GM18870 (cell line): ENCODE data around the gene CINP.
"Not testable (repeated sequence)": the region's sequence is repeated elsewhere in the genome, so short reads cannot be mapped to it uniquely, and the experiment has no call there.

Experiments used
- ATAC-seq: cut with Tn5 transposase; IDR thresholded peaks from one replicate; pipeline ENCODE4 v1.9.1; 2021; ENCODE audit warnings: moderate library complexity; ENCODE audit not compliant: unreplicated experiment

Gene CINP

GRCh38 chr14:102356280-102356679, 6.4 kb downstream of the CINP start:
- ATAC-seq: no peak

DNA sequence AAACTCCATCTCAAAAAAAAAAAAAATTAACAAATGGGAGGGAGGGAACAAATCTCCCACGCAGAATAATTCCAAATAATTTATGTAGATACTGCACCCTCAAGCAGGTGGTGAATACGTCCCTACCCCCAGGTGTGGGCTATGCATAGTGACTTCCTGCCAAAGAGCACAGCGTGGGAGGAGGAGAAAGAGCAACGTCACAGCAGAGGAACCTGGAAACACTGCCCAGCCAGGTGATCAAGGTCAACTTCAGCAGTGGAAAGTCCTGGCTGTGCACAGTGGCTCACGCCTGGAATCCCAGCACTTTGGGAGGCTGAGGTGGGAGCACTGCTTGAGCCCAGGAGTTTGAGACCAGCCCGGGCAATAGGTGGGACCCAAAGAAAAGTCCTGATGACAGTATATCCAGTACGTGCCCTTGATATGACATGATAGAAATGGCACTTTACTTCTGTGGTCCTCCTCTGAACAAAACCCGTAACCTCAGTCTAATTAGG, 9.5 kb downstream of the CINP start:
- no peak for ATAC-seq

- no peak for ATAC-seq
Measured at GRCh38 chr14:102352213-102352612, 10.5 kb downstream of the CINP start.

DNA sequence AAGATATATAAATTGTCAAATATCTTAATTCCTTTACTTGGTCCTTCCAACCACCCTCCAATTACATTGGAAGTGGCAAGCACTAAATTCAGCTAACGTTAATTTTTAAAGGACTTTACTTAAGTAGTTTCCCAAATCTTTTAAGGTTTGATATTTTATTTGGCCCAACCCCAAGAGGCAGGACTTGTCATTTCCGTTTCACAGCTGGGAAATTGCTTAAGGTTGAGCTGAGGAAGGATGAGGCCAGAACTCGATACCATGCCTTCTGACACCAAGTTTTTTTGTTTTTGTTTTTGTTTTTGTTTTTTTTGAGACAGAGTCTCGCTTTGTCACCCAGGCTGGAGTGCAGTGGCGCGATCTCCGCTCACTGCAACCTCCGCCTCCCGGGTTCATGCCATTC, 11.1 kb downstream of the CINP start:
- not testable (repeated sequence) for ATAC-seq

DNA sequence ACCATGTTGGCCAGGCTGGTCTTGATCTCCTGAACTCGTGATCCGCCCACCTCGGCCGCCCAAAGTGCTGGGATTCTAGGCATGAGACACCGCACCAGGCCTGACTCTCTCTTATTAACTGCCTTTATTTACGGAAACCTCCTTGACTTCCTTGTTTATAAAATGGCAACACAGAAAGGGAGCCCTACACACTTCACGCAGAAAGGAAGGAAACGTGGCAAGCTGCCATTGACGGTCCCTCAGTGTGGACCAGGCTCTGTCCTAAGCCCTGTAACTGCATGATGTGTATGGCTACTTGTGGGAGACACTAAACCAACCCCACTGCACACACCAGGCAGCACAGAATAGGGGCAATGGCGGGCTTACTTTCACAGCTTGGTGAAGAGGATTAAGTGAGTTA, 11.7 kb downstream of the CINP start:
- no peak for ATAC-seq

GRCh38 chr14:102348376-102348775, 14.3 kb downstream of the CINP start:
- ATAC-seq: no peak

GRCh38 chr14:102346645-102347044, 16.0 kb downstream of the CINP start:
- no peak for ATAC-seq

GRCh38 chr14:102345232-102345631, 17.5 kb downstream of the CINP start:
- ATAC-seq: no peak

DNA sequence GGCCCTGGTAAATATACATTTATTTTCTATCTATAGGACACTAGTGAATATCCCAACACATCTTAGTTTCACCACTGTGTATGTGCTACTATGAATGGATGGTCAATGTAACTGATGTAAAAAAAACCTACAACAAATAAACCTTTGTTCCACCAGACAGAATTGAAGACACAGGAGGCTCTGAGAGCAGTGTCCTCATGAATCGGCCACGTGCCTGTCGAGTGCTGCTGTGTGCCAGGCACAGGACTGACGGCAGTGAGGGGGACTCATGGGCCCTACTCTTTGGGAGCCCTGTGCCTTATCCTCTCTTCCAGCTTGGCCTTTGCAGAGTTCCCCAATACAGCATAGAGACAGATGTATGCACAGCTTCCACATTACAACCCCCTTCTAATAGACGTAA, 18.2 kb downstream of the CINP start:
- no peak for ATAC-seq

DNA sequence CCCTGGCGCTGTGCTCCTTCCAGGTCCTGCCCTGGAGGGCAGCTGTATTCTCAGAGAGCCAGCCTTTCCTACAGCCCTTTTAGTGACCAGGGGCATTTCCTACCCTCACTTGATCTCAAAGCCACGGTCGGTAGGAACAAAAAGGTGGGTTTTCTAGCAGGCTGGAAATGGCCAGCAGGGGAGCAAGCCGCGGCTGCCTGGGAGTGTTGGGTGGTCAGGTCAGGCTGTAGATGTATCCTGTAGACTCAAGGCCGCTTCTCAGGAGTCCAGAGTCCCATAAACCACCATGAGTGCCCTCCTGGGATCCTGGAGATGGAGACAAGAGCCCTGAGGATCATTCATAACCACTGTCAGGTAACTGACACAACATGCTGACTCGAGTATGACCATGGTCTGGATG, 18.6 kb downstream of the CINP start:
- no peak for ATAC-seq

DNA sequence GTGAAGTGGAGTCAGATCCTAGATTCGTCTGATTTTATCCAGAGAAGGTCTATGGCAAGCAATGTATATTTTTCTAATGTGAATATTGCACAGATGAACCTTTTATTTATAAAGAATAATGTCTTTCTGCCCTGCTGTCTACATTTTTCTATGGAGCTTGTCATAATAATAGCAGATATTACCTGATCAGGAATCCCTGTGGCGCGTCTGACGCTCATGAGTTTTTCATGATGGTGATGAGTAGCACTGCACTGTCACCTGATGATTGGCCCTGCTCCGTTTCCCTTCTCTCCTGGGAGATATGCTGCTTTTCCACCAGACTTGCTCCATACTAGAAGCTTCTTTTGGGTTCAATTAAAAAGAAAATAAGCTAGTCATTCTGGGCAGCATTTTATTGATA, 20.5 kb downstream of the CINP start:
- no peak for ATAC-seq

GRCh38 chr14:102341566-102341965, 21.1 kb downstream of the CINP start:
- ATAC-seq: no peak

DNA sequence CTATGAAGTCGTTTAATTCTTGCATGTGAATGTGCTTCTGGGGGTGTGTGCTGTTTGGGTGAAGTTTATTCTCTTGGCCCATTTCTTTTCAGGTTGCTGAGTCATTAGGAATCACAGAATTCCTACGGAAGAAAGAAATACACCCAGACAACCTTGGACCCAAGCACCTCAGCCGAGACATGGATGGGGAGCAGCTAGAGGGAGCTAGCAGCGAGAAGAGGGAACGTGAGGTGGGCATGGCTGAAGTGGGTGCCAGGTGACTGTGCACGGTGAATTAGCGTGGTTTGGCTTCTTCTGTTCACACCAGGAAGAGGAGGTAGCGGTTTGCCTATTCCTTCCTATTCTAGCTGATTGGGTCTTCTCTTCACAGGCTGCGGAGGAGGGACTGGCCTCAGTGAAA, 24.0 kb downstream of the CINP start:
- no peak for ATAC-seq

DNA sequence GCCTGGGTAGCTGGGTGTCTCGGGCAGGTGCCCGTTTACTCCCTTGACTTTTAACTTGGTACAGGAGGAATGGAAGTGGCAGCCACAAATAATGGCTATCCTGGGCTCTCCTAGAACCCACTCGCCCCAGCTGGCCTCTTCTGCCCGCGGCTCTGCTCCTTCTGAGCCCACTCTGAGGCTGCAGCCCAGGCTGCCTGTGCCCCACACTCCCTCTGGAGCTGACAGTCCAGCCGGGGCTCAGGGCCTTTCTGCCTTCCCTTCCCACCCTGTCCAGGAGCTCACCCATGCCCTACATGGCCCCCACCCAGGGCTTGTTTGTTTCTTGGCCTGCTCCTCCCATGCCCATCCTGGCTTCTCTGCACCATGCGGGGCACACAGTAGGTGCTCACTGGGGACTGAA, 27.5 kb downstream of the CINP start:
- ATAC-seq: no peak

DNA sequence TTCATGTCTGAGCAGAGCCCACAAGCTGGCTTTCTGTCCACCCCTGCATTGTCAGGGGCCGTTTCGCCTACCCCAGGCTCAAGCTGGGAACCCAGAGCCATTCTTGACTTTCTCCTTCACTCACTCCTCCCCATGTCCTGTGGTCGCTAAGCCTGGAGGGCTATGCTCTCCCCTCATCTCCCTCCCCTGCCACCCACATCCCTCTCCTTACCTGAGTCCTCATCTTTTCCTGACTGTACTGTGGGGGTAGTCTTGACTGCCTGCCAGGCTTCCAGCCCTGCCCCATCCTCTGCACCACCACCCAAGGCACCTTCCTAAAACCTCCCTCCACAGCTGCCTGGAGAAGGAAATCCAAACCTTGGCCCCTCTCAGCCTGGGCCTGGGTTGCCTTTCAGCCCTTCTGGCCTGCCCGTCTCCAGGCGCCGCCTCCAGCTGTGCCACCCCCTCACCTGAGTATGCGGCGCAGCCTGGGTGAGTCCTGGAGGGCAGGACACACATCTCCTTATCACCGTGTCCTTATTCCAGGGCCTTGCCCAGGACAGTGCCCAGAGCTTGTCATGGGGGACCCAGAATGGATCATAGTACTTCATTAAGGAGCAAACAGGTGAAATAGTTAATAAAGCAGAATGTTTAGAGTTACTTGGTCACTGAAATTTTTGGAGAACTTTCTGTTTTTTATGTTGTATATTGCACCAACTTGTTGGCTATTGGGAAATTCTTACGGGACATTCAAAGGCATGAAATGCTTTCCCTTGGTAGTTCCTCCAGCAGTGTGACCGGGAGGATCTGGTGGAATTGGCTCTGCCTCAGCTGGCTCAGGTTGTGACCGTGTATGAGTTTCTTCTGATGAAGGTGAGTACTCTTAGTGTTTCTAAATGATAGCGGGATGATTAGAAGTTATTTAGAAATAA, 28.6 kb downstream of the CINP start:
- ATAC-seq: no peak

DNA sequence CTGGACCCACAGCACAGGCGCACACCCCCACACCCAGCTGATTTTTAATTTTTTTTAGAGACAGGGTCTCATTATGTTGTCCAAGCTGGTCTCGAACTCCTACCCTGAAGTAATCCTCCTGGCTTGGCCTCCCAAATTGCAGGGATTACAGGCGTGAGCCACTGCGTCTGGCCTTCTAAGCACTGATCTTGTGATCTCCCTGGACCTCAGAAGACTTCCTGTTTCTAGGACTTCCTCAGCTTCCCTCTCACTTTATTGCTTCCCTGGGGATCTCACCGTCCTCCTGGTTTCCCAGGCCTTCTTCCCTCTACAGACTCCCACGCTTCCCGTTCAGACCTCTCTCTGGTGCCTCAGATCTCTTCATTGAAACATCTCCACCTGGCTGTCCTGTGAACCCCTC, 29.3 kb downstream of the CINP start:
- ATAC-seq: no peak

- no peak for ATAC-seq
Measured at GRCh38 chr14:102330806-102331205, 31.9 kb downstream of the CINP start.

DNA sequence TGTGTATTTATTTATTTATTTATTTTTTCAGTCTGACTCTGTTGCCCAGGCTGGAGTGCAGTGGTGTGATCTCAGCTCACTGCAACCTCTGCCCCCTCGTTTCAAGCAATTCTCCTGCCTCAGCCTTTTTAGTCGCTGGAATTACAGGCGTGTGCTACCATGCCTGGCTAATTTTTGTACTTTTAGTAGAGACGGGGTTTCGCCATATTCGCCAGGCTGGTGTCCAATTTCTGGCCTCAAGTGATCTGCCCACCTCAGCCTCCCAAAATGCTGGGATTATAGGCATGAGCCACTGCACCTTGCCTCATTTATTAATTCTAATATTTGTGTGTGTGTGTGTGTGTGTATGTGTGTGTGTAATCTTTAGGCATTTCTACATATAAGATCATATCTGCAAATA, 33.3 kb downstream of the CINP start:
- ATAC-seq: not testable (repeated sequence)

GRCh38 chr14:102326583-102326982, 36.1 kb downstream of the CINP start:
- no peak for ATAC-seq

DNA sequence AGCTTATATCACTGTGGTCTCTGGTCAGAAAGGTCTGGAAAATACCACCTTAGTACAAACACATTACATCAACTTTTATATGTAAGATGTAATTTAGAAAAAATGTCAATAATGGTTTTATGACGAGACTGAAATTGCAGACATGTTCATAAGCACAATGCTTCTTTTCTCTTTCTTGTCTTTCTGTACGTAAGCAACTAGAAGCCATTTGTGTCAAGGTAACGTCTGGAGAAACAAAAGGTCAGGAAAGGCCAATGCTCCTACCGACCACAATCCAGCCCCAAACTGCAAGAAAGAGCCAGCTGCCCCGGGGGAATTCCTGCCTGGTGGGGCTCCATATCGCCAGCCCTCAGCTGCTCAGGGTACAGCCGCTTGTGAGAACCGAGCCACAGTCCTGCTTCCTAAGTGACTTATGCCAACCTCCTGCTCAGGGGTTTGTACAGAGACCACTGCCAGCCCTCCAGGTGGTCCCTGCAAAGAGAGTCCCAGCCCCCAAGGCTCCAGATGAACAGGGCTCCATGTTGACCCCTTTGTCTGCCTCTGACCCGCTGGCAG, 36.8 kb downstream of the CINP start:
- ATAC-seq: no peak

DNA sequence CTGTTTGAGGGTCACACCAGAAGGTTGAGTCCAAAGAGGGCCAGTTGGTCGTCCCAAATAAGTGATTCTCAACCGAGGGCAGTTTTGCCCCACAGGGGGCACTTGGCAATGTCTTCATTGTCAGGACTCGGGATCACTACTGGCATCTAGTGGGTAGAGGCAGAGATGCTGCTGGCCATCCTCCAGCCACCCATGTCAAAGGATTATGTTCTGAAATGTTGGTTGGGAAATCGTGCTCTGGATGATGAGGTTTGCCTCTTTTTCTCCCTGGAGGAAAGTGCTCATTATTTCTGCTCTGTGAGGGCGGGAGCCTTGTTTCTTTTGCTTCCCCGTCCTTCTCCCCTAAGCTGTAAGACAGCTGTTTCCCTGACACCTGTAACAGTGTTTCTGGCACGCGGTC, 39.6 kb downstream of the CINP start:
- no peak for ATAC-seq
